A673 (cell line): ENCODE data around the gene PHF21B.

Source experiments
- CTCF ChIP-seq: fragments of 300-800, 200-600 bp; sonication (generic); conservative IDR thresholded peaks from 2 replicates; pipeline ENCODE4 v1.5.1; 2017; ENCODE audit warnings: low read depth, mild to moderate bottlenecking, antibody characterized with exemption, low read length, moderate library complexity, mixed read lengths
- EZH2 ChIP-seq: fragments of 200-600 bp; sonication (generic); IDR thresholded peaks from 2 replicates; pipeline ENCODE4 v1.6.1; 2017; ENCODE audit warnings: borderline replicate concordance, low read depth, mild to moderate bottlenecking, mixed read lengths, antibody characterized with exemption, low read length; ENCODE audit not compliant: poor library complexity, severe bottlenecking

- TF ChIP-seq CTCF (no peak), EZH2 (no peak)
These were observed 108.5 kb downstream of the PHF21B start for GRCh38 chr22:44901301-44901700.
